ENCODE measurements around the gene RPL10.

The RPL10 gene

GRCh38 chrX:154401918-154402621, 3.9 kb downstream of the RPL10 start:
- TF ChIP-seq EZH2 (IDR thresholded peaks at IDR 0.05; ENCODE audit: borderline replicate concordance, low read length) (no peak), CTCF (IDR thresholded peaks at IDR 0.05; ENCODE audit: low read length) (no peak)
- Histone ChIP-seq H3K4me2 (ENCODE audit: low read length) (no peak overlapping the region), H3K36me3 (ENCODE audit: insufficient read depth, low read length) (peaks cover 34% of the 10 kb centered on the region), H2AFZ (ENCODE audit: low read length) (no peak overlapping the region), H3K4me1 (ENCODE audit: insufficient read depth, low read length, severe bottlenecking) (peaks cover 20% of the 10 kb centered on the region), H3K9me3 (ENCODE audit: low read length) (no peaks in the 10 kb centered on the region), H3K27me3 (ENCODE audit: insufficient read depth, low read length) (no peaks in the 10 kb centered on the region), H3K27ac (ENCODE audit: low read depth, low read length, poor library complexity, severe bottlenecking) (peak overlapping the region; percentile 51), H3K79me2 (ENCODE audit: insufficient read depth, low read length) (peaks cover 3% of the 10 kb centered on the region; the same call in 1 of the 2 replicates), H3F3A (ENCODE audit: insufficient read depth, low read length) (peaks cover 10% of the 10 kb centered on the region), H4K20me1 (ENCODE audit: insufficient read depth, low read length) (no peaks in the 10 kb centered on the region), H3K4me3 (ENCODE audit: low read depth, low read length, poor library complexity, severe bottlenecking) (no peak overlapping the region), H3K9ac (ENCODE audit: low read length) (no peak overlapping the region), H3K9me2 (ENCODE audit: low read depth, low read length) (no peaks in the 10 kb centered on the region)

DNA sequence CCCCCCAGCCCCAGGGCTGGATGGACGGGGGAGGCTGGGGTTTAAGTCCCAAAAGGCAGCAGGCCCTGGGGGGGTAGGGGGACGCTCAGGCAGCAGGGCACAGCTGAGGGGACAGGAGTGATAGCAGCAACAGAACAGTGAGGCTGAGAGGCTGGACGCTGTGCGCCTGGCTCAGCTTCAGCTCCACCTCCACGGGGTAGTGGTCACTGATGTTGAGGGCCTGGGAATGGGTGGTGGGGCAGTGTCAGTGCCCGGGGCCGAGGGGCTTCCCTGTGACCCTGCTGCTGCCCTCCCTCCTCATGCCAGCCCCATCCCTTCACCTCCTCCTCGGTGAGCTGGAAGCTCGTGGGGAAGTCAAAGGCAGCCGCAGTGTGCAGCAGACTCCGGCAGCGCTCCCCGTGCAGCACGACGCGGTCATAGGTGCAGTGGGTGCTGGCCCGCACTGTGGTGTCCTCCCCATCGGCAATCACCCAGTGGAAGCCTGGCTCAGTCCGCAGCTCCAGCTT, 4.5 kb downstream of the RPL10 start:
- H3K9me2 ChIP-seq (ENCODE audit: low read depth, low read length): no peaks in the 10 kb centered on the region
- H3K36me3 ChIP-seq (ENCODE audit: insufficient read depth, low read length): peaks cover 34% of the 10 kb centered on the region
- no peak overlapping the region for H3K9ac ChIP-seq (ENCODE audit: low read length)
- H4K20me1 ChIP-seq (ENCODE audit: insufficient read depth, low read length): no peaks in the 10 kb centered on the region
- peak overlapping the region; percentile 51 for H3K27ac ChIP-seq (ENCODE audit: low read depth, low read length, poor library complexity, severe bottlenecking)
- H3K9me3 ChIP-seq (ENCODE audit: low read length): no peaks in the 10 kb centered on the region
- no peak overlapping the region for H2AFZ ChIP-seq (ENCODE audit: low read length)
- H3K4me2 ChIP-seq (ENCODE audit: low read length): no peak overlapping the region
- TF ChIP-seq EZH2 (IDR thresholded peaks at IDR 0.05; ENCODE audit: borderline replicate concordance, low read length) (no peak), CTCF (IDR thresholded peaks at IDR 0.05; ENCODE audit: low read length) (no peak)
- no peak overlapping the region for H3K4me3 ChIP-seq (ENCODE audit: low read depth, low read length, poor library complexity, severe bottlenecking)
- no peaks in the 10 kb centered on the region for H3K27me3 ChIP-seq (ENCODE audit: insufficient read depth, low read length)
- peaks cover 10% of the 10 kb centered on the region for H3F3A ChIP-seq (ENCODE audit: insufficient read depth, low read length)
- peaks cover 3% of the 10 kb centered on the region; the same call in 1 of the 2 replicates for H3K79me2 ChIP-seq (ENCODE audit: insufficient read depth, low read length)
- peaks cover 14% of the 10 kb centered on the region for H3K4me1 ChIP-seq (ENCODE audit: insufficient read depth, low read length, severe bottlenecking)

- no peak overlapping the region for H2AFZ ChIP-seq (ENCODE audit: low read length)
- H3K27ac ChIP-seq (ENCODE audit: low read depth, low read length, poor library complexity, severe bottlenecking): no peak overlapping the region
- H3K4me1 ChIP-seq (ENCODE audit: insufficient read depth, low read length, severe bottlenecking): peaks cover 16% of the 10 kb centered on the region
- H3K4me2 ChIP-seq (ENCODE audit: low read length): no peak overlapping the region
- peaks cover 34% of the 10 kb centered on the region for H3K36me3 ChIP-seq (ENCODE audit: insufficient read depth, low read length)
- peaks cover 10% of the 10 kb centered on the region for H3F3A ChIP-seq (ENCODE audit: insufficient read depth, low read length)
- no peak for TF ChIP-seq EZH2 (IDR thresholded peaks at IDR 0.05; ENCODE audit: borderline replicate concordance, low read length)
- no peak for TF ChIP-seq CTCF (IDR thresholded peaks at IDR 0.05; ENCODE audit: low read length)
- H3K9me3 ChIP-seq (ENCODE audit: low read length): no peaks in the 10 kb centered on the region
- H4K20me1 ChIP-seq (ENCODE audit: insufficient read depth, low read length): no peaks in the 10 kb centered on the region
- H3K9me2 ChIP-seq (ENCODE audit: low read depth, low read length): no peaks in the 10 kb centered on the region
- no peak overlapping the region for H3K9ac ChIP-seq (ENCODE audit: low read length)
- no peaks in the 10 kb centered on the region for H3K27me3 ChIP-seq (ENCODE audit: insufficient read depth, low read length)
- peaks cover 3% of the 10 kb centered on the region; the same call in 1 of the 2 replicates for H3K79me2 ChIP-seq (ENCODE audit: insufficient read depth, low read length)
- no peak overlapping the region for H3K4me3 ChIP-seq (ENCODE audit: low read depth, low read length, poor library complexity, severe bottlenecking)
Measured at GRCh38 chrX:154403192-154403591, 5.0 kb downstream of the RPL10 start.

Measured in OCI-LY1 (cell line).